ENCODE results near the gene CYTH1. TPM values are rescaled to one million over a fixed set of nuclear protein-coding genes. Genes with fewer than 3 reads are reported as not detected.

CYTH1 gene
- total RNA-seq, 4 donors from 2014 or later, result 6.2 to 56.1 (median 44.3) TPM

DNA sequence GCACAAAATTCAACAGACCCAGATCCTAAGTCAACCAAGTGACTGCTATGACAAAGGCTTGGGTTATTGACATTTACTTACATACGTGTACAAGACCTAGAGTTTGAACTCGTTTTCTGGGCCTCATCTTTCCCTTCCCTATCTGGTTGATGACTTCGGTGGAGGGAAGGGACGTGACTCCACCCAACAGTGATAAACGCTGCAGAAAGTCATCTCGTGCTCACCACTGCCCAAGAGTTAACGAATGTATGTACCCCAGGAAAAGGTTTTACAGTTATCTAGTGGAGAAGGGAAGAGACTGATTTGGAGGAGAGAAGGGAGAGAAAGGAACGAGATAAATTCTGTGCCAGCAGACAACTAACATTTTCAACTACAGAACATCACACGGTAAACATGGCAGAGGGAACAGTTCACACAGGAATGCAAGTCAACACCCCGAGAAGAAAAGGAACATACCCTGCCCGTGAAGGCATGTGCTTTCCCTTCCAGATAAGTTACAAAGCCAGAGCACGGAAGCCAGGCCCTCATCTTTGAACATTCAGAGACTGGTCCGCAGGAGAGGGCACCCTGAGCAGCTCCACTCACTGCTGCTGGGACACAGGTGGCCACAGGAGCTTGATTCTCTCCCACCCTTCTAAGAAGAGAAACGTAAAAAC, 13.9 kb upstream of the CYTH1 start:
- TF ChIP-seq, protein P1, sequence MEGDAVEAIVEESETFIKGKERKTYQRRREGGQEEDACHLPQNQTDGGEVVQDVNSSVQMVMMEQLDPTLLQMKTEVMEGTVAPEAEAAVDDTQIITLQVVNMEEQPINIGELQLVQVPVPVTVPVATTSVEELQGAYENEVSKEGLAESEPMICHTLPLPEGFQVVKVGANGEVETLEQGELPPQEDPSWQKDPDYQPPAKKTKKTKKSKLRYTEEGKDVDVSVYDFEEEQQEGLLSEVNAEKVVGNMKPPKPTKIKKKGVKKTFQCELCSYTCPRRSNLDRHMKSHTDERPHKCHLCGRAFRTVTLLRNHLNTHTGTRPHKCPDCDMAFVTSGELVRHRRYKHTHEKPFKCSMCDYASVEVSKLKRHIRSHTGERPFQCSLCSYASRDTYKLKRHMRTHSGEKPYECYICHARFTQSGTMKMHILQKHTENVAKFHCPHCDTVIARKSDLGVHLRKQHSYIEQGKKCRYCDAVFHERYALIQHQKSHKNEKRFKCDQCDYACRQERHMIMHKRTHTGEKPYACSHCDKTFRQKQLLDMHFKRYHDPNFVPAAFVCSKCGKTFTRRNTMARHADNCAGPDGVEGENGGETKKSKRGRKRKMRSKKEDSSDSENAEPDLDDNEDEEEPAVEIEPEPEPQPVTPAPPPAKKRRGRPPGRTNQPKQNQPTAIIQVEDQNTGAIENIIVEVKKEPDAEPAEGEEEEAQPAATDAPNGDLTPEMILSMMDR (IDR thresholded peaks at IDR 0.05), result no peak
- TF ChIP-seq POLR2A (IDR thresholded peaks at IDR 0.05), result no peak
- intact Hi-C loops (cut with DNase I; ENCODE audit: low total_unique reads), result no loop called here
- DNase-seq, result no peak
- Histone ChIP-seq H3K9me3 (no peaks in the 10 kb centered on the region), H3K4me1 (no peaks in the 10 kb centered on the region), H3K36me3 (no peaks in the 10 kb centered on the region), H3K27me3 (no peaks in the 10 kb centered on the region), H3K27ac (no peak overlapping the region), H3K4me3 (no peak overlapping the region)

DNA sequence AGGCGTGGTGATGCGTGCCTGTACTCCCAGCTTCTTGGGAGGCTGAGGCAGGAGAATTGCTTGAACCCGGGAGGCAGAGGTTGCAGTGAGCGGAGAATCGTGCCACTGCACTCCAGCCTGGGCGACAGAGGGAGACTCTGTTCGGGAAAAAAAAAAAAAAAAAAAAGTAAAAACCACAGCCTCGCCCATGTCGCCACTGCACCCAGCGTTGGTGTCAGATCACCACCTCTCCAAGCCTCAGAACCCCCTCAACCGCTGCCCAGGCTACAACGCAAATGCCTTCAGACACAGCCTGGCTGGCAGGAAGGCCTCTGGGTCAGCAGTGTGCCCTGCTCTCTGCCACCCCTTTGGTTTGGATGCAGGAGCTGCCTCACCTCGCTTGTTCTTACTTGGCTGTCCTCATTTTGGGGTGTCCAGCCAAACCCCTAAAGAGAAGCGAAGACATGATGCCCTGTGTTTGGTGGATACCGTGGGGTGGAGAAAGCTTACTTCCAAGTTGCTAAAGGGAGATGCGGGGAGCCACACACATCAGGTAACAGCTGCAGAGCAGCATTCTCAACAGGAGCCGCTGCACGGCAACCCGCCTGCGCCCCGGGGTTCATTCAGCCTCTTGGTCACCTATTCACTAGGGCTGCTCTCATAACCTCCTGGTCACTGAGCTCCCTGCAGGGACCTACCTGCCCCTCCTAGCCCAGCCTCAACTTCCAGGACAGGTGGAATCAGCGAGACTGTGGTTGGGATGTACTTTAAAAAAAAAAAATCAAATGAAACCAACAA, 13.0 kb upstream of the CYTH1 start:
- intact Hi-C loops (cut with DNase I; ENCODE audit: low total_unique reads), result no loop called here
- no peak overlapping the region for H3K4me3 ChIP-seq
- H3K4me1 ChIP-seq, result no peaks in the 10 kb centered on the region
- no peak for TF ChIP-seq POLR2A (IDR thresholded peaks at IDR 0.05)
- TF ChIP-seq, protein P1 (IDR thresholded peaks at IDR 0.05), result no peak
- DNase-seq, result no peak
- no peaks in the 10 kb centered on the region for H3K9me3 ChIP-seq
- H3K27me3 ChIP-seq, result no peaks in the 10 kb centered on the region
- H3K36me3 ChIP-seq, result no peaks in the 10 kb centered on the region
- H3K27ac ChIP-seq, result no peak overlapping the region

DNA sequence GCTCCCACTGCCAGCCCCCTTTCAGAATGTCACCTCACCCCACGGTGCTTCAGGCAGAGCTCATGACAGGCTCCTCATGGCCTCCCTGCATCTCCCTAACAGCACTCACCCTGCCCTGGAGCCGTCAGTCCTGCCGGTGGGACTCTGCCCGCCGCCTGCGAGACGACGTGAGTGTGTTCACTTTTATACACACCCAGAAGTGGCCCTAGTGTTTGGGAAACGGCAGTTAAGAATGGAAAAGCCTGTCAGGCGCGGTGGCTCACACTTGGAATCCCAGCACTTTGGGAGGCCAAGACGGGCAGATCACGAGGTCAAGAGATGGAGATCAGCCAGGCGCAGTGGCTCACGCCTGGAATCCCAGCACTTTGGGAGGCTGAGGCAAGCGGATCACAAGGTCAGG, 12.3 kb upstream of the CYTH1 start:
- Histone ChIP-seq H3K27ac (no peak overlapping the region), H3K36me3 (no peaks in the 10 kb centered on the region), H3K4me1 (no peaks in the 10 kb centered on the region), H3K4me3 (no peak overlapping the region), H3K27me3 (no peaks in the 10 kb centered on the region), H3K9me3 (no peaks in the 10 kb centered on the region)
- intact Hi-C loops (cut with DNase I; ENCODE audit: low total_unique reads), result no loop called here
- TF ChIP-seq POLR2A (IDR thresholded peaks at IDR 0.05), result no peak
- TF ChIP-seq, protein P1 (IDR thresholded peaks at IDR 0.05), result no peak
- DNase-seq, result no peak

DNA sequence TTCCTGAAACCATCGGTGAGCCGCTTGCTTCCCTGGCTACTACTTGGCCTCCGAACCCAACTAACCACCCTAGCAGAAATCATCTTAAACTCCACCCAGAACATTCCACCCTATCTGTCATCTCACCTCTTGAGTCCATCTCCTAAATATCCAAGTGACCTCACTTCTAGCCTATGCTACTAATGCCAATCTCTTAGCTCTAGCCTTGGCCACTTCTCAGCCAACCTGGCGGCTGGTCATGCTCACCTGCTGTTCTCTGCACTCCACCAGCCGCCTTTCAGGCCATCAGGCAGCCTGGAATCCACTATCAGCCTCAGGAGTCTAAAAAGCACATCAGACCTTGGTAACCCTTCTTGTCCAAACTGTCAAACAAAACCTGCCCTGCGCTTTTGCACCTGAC, 11.9 kb upstream of the CYTH1 start:
- Histone ChIP-seq H3K9me3 (no peaks in the 10 kb centered on the region), H3K4me3 (no peak overlapping the region), H3K36me3 (no peaks in the 10 kb centered on the region), H3K27ac (no peak overlapping the region), H3K27me3 (no peaks in the 10 kb centered on the region), H3K4me1 (no peaks in the 10 kb centered on the region)
- no peak for DNase-seq
- no peak for TF ChIP-seq POLR2A (IDR thresholded peaks at IDR 0.05)
- TF ChIP-seq, protein P1 (IDR thresholded peaks at IDR 0.05), result no peak
- intact Hi-C loops (cut with DNase I; ENCODE audit: low total_unique reads), result no loop called here

DNA sequence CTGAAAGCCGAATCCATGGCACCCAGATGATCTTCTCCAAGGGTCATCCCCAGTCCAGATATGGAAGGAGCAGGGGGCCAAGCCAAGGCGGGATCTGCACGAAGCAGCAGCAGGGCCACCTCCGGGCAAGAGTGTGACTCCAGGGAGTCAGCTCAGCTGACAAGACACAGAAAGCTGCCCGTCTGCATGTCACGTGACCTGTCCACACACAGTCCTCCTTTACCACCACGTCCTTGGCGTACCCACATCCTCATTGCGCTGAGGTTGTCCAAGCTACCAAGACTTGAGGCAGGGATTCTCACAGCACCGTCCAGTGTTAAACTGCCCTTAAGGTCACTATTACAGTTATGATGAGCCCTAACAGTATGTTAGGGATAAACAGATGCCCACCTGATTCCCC, 11.3 kb upstream of the CYTH1 start:
- TF ChIP-seq, protein P1 (IDR thresholded peaks at IDR 0.05), result no peak
- TF ChIP-seq POLR2A (IDR thresholded peaks at IDR 0.05), result no peak
- Histone ChIP-seq H3K36me3 (no peaks in the 10 kb centered on the region), H3K4me1 (no peaks in the 10 kb centered on the region), H3K4me3 (no peak overlapping the region), H3K9me3 (no peaks in the 10 kb centered on the region), H3K27ac (no peak overlapping the region), H3K27me3 (no peaks in the 10 kb centered on the region)
- DNase-seq, result no peak
- intact Hi-C loops (cut with DNase I; ENCODE audit: low total_unique reads), result no loop called here
